Medulla oblongata (tissue), 1 donor: ENCODE measurements around the gene PANK4.
A peak's percentile ranks its signal among the peaks of the same experiment; 100 is the strongest.
"Not testable (repeated sequence)": the region's sequence is repeated elsewhere in the genome, so short reads cannot be mapped to it uniquely, and the experiment has no call there.

Source experiments
- DNase-seq: peaks from one replicate; pipeline ENCODE4 v3.0.0-alpha.2; 2015; ENCODE audit errors: extremely low spot score

PANK4 gene

DNA sequence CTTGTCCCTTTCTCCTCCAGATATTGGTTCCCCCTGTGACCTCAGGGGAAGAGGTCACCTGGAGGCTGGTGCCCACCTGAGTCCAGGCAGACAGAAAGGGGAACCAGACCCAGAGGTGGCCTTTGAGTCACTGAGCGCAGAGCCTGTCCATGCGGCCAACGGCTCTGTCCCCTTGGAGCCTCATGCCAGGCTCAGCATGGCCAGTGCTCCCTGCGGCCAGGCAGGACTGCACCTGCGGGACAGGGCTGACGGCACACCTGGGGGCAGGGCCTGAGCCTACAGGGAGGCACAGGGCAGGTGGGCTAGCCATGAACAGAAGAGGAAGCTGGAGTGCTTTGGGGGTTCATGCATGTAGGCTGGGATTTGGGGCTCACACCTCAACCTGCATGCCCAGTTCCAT lies 32.5 kb upstream of the PANK4 start:
- no peak for DNase-seq

- DNase-seq = no peak
These were observed 32.0 kb upstream of the PANK4 start for GRCh38 chr1:2558420-2558819.

GRCh38 chr1:2557482-2558400 lies 31.3 kb upstream of the PANK4 start:
- no peak for DNase-seq

DNA sequence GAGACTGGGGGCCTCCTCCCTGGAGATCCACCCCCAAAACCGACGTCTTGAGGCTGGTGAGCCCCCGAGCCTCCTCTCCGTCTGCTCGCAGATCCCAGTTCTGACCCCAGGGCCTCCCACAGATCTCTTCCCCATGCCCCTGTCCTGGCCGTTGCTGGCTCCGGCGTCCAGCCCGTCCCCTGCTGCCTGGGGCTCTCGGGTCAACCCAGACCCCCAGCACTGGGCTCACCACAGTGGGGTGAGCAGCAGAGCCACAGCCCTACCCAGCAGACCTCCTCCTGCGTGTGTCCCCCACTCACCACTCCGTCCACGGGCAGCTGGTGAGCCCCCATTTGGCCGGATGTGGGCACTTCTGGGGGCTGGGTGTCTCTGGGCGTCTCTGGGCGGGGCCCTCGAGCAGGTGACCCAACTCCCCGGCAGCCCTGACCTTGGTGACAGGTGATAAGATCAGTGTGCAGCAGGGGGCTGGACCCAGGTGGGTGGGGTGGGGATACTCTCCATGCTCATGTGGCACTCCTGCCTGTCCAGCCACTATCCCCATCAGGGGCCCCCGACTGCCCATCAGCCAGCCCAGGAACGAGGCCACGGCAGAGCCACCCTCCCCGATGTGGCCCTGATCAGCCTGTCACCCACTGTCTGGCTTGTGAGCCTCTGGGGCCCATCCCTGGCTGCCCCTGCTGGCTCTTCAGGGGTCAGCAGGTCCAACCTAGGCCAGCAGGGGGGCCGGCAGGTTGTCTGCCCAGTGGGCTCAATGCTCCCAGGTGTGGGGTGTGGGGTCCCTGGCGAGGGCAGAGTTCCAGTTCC lies 30.5 kb upstream of the PANK4 start:
- DNase-seq = no peak

DNA sequence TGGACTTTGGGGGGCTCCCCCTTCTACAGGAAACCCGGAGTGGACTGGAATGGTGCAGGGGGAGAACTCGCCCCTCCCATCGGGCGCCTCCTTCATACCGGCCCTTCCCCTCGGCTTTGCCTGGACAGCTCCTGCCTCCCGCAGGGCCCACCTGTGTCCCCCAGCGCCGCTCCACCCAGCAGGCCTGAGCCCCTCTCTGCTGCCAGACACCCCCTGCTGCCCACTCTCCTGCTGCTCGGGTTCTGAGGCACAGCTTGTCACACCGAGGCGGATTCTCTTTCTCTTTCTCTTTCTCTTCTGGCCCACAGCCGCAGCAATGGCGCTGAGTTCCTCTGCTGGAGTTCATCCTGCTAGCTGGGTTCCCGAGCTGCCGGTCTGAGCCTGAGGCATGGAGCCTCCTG lies 29.9 kb upstream of the PANK4 start, which contains the start of gene TNFRSF14:
TSS of gene TNFRSF14 (plus strand) at position 95 of the 401 bp plus-strand sequence. CDS start at position 389, 294 bp downstream.
- DNase-seq = peak; percentile 47

DNA sequence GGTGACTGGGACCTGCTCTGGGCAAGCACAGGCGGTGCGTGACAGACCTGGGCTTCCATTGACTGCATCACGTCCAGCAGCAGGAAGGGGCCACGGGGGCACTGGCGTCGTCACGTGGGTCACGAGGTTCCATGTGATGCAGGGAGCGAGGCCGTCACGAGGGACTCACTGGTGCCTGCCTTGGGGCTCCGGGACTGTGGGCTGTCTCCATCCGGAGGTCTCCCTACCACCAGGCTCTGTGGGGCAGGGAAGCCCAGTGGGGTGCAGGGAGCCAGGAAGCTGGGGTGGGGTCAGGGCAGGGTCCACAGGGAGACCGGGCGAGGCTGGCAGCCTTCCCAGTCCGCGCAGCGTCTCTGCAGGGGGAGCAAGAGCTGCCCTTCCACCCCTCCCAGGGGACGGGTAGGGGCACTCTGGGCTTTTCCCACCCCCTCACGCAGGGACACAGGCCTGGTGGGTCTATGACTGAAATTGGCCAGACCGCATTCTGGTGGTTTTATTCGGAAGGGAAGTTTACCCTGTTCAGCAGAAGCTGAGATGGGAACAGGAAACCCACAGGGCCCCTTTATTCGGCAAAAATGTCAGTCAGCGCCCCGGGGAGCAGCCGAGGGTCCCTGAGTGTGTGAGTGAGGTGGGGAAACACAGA lies 29.4 kb upstream of the PANK4 start:
- DNase-seq = peak; percentile 68

GRCh38 chr1:2554621-2555387 lies 28.4 kb upstream of the PANK4 start:
- DNase-seq = peak; percentile 56

DNA sequence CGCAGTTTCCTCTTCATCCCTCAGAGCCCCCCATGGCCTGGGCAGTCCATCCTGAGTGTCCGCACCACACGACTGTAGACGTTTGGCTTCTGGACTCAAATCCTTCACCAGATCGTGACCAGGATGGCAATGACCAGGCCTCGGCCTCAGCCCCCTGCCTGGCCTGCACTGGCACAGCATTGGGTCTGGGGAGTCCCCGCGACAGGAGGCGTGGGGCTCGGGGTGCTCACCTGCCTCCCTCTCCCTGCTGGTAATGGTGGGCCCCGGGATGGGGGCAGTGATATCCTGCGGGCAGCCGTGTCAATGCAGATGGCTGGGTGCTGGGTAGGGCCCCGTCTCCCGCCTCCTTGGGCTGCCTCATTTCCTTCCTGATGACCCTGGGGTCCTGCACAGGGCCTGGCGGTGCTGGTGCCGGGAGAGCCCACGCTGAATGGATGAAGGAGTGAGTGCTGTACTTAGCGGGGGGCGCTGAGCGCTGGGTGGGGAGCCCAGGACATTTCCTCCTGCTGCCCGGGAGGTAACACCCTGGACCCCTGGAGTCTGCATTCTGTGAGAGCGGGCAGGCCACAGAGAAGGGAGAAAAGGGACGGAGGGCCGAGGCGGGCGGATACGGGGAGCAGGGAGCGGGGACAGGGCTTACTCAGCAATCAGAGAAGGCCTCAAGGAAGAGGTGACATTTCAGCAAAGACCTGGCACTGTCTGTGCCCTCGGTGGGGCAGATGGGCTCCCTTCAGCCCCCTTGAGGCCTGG lies 27.6 kb upstream of the PANK4 start:
- no peak for DNase-seq

- DNase-seq = not testable (repeated sequence)
These were observed 26.7 kb upstream of the PANK4 start for GRCh38 chr1:2553076-2553475.

DNA sequence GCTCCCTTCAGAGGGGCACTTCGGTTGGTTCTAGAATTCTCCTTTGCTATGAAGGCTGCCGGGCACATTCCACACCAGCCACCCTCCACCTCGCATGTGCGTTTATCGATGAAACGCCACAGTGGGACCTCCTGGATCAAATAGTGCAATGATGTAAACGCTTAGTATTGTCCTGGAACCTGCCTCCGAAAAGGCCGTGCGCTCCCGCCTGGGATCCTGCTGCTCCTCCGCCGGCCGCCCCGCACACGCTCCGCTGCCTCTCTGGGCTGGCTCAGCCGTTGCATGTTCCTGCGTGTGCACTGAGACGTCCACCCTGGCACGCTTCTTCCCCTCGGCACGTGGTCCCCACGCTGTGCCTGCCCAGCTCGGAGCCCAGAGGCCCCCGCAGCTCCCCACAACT lies 25.8 kb upstream of the PANK4 start:
- DNase-seq = no peak

DNA sequence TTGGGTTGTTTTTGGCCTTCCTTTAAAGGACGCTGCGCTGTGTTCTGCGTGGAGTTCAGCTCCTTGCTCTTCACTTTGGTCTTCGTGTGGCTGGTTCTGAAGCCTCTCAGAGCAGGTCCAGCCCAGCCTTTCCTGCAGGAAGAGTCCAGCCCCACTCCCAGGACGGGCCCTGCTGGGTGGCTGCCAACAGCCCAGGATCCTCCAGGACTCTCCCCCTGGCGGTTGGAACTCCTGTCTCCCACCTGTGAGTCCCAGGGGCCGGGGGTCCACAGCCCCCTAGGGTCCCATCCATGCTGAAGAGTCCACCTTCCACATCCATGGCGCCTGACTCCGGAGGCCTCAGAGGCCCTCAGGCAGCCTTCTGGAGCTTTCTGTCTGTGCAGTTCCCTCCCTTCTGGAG lies 25.1 kb upstream of the PANK4 start:
- DNase-seq = not testable (repeated sequence)

- DNase-seq = not testable (repeated sequence)
These were observed 24.0 kb upstream of the PANK4 start for GRCh38 chr1:2550309-2550861.

DNA sequence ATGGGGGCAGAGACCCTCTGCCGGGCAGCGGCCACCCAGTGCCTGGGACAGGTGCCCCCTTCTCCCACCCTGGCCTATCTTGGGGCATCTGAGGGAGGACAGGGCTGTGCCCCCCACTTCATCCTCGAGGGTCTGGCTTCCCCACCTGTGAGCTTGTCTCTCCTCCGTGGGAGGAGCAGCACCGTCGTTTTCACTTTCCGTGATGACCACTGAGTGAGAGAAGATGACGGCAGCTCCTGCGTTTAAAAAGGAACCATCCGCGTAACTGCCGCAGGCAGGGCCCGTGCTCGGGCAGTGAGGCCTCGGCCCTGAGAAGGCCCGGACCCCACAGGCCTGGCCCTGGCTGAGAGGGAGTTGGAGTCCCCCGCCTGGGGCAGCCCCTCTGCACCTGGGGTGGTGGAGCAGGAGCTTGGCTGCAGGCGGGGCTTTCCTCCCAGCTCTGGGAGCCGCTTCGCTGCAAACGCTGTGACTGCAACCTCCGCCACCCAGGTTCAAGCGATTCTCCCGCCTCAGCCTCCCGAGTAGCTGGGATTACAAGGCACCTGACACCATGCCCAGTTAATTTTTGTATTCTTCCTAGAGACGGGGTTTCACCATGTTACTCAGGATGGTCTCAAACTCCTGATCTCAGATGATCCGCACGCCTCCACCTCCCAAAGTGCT lies 23.1 kb upstream of the PANK4 start:
- DNase-seq = not testable (repeated sequence)

GRCh38 chr1:2548068-2548589 lies 21.7 kb upstream of the PANK4 start:
- DNase-seq = peak; percentile 89

- no peak for DNase-seq
These were observed 21.0 kb upstream of the PANK4 start for GRCh38 chr1:2547210-2548067.

- peak; percentile 79 for DNase-seq
These were observed 20.3 kb upstream of the PANK4 start for GRCh38 chr1:2546515-2547209.

DNA sequence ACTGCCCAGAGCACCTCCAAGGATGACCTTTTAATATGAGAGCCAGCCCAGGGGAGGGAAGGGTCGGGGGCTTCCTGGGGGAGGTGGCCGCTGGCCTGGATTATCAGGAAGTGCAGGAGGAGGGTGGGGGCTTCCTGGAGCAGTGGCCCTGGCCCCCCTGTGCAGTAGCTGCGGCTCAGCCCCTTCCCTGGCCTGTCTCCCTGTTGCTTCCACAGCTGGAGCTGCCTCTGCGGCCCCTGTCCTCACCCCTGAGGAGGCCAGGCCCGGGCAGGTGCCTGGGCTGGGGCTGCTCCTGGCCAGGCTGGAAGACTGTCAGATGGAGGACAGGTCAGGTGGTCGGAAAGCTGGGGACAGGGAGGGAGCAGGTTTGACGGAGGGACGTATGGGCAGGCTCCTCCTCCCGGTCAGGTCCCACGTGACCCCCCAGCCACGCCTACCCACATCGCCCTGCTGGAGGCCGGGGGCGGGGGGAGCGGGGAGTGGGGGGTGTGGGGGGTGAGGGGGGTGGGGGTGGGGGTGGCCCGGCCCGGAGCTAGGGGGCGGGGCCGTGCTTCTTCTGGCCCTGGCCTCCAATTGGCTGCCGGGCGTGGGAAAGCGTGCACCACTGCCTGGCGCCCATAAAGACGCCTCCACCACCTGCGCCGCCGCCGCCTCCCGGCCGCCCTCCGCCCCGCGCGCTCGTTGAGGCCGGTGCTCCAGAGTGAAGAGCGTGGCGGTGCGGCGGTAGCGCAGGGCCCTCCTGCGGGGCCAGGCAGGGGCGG lies 19.5 kb upstream of the PANK4 start:
- peak; percentile 85 for DNase-seq
